GM10248 (cell line): Measurements from ENCODE around the gene ZNF330.

Experiments
- CTCF ChIA-PET: fragments of 300-600 bp; sonication (Branson Sonifier 250); formaldehyde crosslinking; extraction: SDS; loops from one replicate; lab custom pipeline; 2021; ENCODE audit warnings: antibody characterized with exemption; lab: Yijun Ruan, JAX
- POLR2A ChIA-PET: fragments of 350-650 bp; sonication (Branson Sonifier 250); formaldehyde crosslinking; extraction: SDS; loops from one replicate; lab custom pipeline; 2020; ENCODE audit warnings: antibody characterized with exemption; lab: Yijun Ruan, JAX
- DNase-seq: peaks from one replicate; pipeline ENCODE4 v3.0.0; 2012; ENCODE audit errors: extremely low spot score
- TF ChIP-seq, protein P1 (sequence below): IDR thresholded peaks from 2 replicates; pipeline ENCODE4 v1.5.1; 2012; ENCODE audit warnings: mild to moderate bottlenecking, low read depth; ENCODE audit errors: extremely low read depth, missing control alignments, control extremely low read depth

ZNF330 gene

GRCh38 chr4:141233673-141234072, 13.0 kb downstream of the ZNF330 start:
- CTCF ChIA-PET: interaction anchor here (1.3 to 2.7 kb wide), 2 partner anchors 8 to 12 kb away, joined by 3 to 9 read pairs; no protein-coding TSS in a partner anchor
- TF ChIP-seq, protein P1, sequence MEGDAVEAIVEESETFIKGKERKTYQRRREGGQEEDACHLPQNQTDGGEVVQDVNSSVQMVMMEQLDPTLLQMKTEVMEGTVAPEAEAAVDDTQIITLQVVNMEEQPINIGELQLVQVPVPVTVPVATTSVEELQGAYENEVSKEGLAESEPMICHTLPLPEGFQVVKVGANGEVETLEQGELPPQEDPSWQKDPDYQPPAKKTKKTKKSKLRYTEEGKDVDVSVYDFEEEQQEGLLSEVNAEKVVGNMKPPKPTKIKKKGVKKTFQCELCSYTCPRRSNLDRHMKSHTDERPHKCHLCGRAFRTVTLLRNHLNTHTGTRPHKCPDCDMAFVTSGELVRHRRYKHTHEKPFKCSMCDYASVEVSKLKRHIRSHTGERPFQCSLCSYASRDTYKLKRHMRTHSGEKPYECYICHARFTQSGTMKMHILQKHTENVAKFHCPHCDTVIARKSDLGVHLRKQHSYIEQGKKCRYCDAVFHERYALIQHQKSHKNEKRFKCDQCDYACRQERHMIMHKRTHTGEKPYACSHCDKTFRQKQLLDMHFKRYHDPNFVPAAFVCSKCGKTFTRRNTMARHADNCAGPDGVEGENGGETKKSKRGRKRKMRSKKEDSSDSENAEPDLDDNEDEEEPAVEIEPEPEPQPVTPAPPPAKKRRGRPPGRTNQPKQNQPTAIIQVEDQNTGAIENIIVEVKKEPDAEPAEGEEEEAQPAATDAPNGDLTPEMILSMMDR: no peak
- no peak for DNase-seq
- POLR2A ChIA-PET: no interaction called here

DNA sequence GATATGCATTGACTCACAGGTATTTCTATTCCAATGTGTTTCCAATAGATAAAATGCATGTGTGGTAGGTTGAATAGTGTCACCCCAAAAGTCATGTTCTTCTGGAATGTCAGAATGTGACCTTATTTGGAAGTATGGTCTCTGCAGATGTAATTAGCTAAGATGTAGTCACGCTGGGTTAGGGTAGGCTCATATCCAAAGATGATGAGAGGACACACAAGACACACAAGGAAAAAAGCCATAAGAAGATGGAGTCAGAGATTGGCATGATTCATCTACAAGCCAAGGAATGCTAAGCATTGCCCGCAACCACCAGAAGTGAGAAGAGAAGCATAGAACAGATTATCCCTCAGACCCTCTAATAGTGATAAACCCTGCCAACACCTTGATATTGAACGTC, 17.5 kb downstream of the ZNF330 start:
- TF ChIP-seq, protein P1: no peak
- CTCF ChIA-PET: no interaction called here
- POLR2A ChIA-PET: no interaction called here
- DNase-seq: no peak

- ChIA-PET POLR2A (no interaction called here), CTCF (interaction anchor here (1.1 to 2.1 kb wide), 2 partner anchors 11 to 19 kb away, joined by 3 to 7 read pairs; partner anchors contain the start of gene ZNF330)
- DNase-seq: no peak
- TF ChIP-seq, protein P1: no peak
Observed at GRCh38 chr4:141240259-141240658, 19.6 kb downstream of the ZNF330 start.

DNA sequence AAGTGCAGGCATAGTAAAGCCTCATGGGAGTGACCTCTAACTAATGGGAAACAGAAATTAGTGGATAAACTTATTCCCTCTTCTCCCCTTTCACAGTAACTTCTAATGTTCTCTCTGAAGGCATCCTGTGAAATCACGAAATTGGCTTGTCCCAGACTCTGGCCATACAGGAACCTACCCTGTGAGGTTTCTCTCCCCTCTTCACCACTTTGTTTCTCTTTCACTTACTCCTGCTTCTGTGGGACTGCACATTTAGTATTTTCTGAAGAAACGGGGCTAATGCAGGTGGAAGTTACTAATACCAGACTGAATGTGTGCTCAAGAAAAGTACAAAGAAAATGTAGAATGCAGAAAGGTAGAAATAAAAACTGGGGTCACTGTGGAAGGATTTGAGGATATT, 20.0 kb downstream of the ZNF330 start:
- ChIA-PET CTCF (interaction anchor here (2.1 kb wide), 2 partner anchors 8 to 12 kb away, joined by 7 to 9 read pairs; no protein-coding TSS in a partner anchor), POLR2A (no interaction called here)
- TF ChIP-seq, protein P1: no peak
- no peak for DNase-seq

- TF ChIP-seq, protein P1: no peak
- ChIA-PET CTCF (interaction anchor here (0.6 to 2.1 kb wide), 5 partner anchors 10 to 28 kb away, joined by 3 to 9 read pairs (median 5); no protein-coding TSS in a partner anchor), POLR2A (no interaction called here)
- no peak for DNase-seq
Observed at GRCh38 chr4:141241986-141242385, 21.3 kb downstream of the ZNF330 start.

GRCh38 chr4:141244419-141244818, 23.7 kb downstream of the ZNF330 start:
- no peak for DNase-seq
- ChIA-PET CTCF (interaction anchor here (1.7 kb wide), 1 partner anchor 15 kb away, joined by 3 read pairs; no protein-coding TSS in a partner anchor), POLR2A (no interaction called here)
- TF ChIP-seq, protein P1: no peak
